HEK293 (cell line): ENCODE results near the gene HS3ST5.
"Not testable (repeated sequence)": the region's sequence is repeated elsewhere in the genome, so short reads cannot be mapped to it uniquely, and the experiment has no call there.

Experiments
- CTCF ChIA-PET: fragments of 350-600 bp; formaldehyde crosslinking; extraction: SDS; loops from one replicate; lab custom pipeline; 2021; ENCODE audit warnings: antibody characterized with exemption; lab: Yijun Ruan, JAX
- POLR2A ChIA-PET: fragments of 300-600 bp; formaldehyde crosslinking; extraction: SDS; loops from one replicate; lab custom pipeline; 2020; ENCODE audit warnings: antibody characterized with exemption, inconsistent platforms; lab: Yijun Ruan, JAX
- H3K27ac ChIP-seq: fragments of 200-500 bp; sonication (Bioruptor generic); 2 replicates; pipeline ENCODE4 v1.5.1; 2014; ENCODE audit warnings: low read depth, low read length, control low read depth, inconsistent platforms; ENCODE audit errors: extremely low read depth
- H3K36me3 ChIP-seq, 2 experiments: fragments of 200-500 bp in 1 of 2; sonication (Bioruptor generic) in 1 of 2; 1 replicate in 1 of 2; 2 replicates in 1 of 2; pipeline ENCODE4 v1.5.1; 2014 to 2017; ENCODE audit warnings: inconsistent platforms in 2 of 2, low read length in 2 of 2; ENCODE audit not compliant: control insufficient read depth in 2 of 2, insufficient read depth in 1 of 2
- H3K4me1 ChIP-seq: fragments of 200-500 bp; sonication (Bioruptor generic); 2 replicates; pipeline ENCODE4 v1.5.1; 2014; ENCODE audit warnings: mild to moderate bottlenecking, low read length, inconsistent platforms; ENCODE audit not compliant: control insufficient read depth, insufficient read depth
- H3K4me3 ChIP-seq: 2 replicates; pipeline ENCODE4 v1.5.1; 2011; ENCODE audit warnings: low read depth, mild to moderate bottlenecking, control low read depth, low read length, moderate library complexity
- H3K9me3 ChIP-seq: fragments of 200-500 bp; sonication (Bioruptor generic); 2 replicates; pipeline ENCODE4 v1.5.1; 2014; ENCODE audit warnings: low read depth, low read length, inconsistent platforms; ENCODE audit not compliant: control insufficient read depth, insufficient read depth
- GLI4 ChIP-seq: fragments of 450-650 bp; formaldehyde crosslinking; IDR thresholded peaks from 2 replicates; pipeline ENCODE4 v1.5.1; 2016; ENCODE audit warnings: missing biosample characterization, missing genetic modification characterization
- HOXA7 ChIP-seq: sonication (generic); formaldehyde crosslinking; IDR thresholded peaks from 2 replicates; pipeline ENCODE4 v1.8.1; 2022; ENCODE audit warnings: missing genetic modification reagents, borderline replicate concordance
- KLF1 ChIP-seq: fragments of 450-650 bp; formaldehyde crosslinking; IDR thresholded peaks from 2 replicates; pipeline ENCODE4 v1.5.1; 2016; ENCODE audit warnings: missing biosample characterization, missing genetic modification characterization
- OVOL3 ChIP-seq: fragments of 450-650 bp; formaldehyde crosslinking; IDR thresholded peaks from 2 replicates; pipeline ENCODE4 v1.5.1; 2016; ENCODE audit warnings: missing biosample characterization, missing genetic modification characterization
- TCF7L2 ChIP-seq: IDR thresholded peaks from 2 replicates; pipeline ENCODE4 v1.6.1; 2011; ENCODE audit warnings: low read depth, mild to moderate bottlenecking, inconsistent platforms, low read length, moderate library complexity, borderline replicate concordance
- ZBTB21 ChIP-seq: fragments of 450-650 bp; formaldehyde crosslinking; IDR thresholded peaks from 2 replicates; pipeline ENCODE4 v1.5.1; 2017; ENCODE audit warnings: missing biosample characterization, missing genetic modification characterization
- ZBTB48 ChIP-seq: fragments of 450-650 bp; formaldehyde crosslinking; IDR thresholded peaks from 2 replicates; pipeline ENCODE4 v1.5.1; 2016; ENCODE audit warnings: missing biosample characterization, missing genetic modification characterization
- ZNF19 ChIP-seq: fragments of 450-650 bp; formaldehyde crosslinking; IDR thresholded peaks from 2 replicates; pipeline ENCODE4; 2016; ENCODE audit warnings: missing biosample characterization, missing genetic modification characterization, low read depth
- ZNF274 ChIP-seq, 2 experiments: fragments of 200-500 bp in 1 of 2; fragments of 450-650 bp in 1 of 2; sonication (Bioruptor generic) in 1 of 2; formaldehyde crosslinking in 1 of 2; IDR thresholded peaks; 2 replicates each; pipeline versions ENCODE4 v1.5.1 to v1.6.1; 2014 to 2016; ENCODE audit warnings: borderline replicate concordance in 1 of 2, inconsistent platforms in 1 of 2, low read length in 1 of 2, missing biosample characterization in 1 of 2, missing genetic modification characterization in 1 of 2
- ZNF544 ChIP-seq: fragments of 450-650 bp; formaldehyde crosslinking; IDR thresholded peaks from 2 replicates; pipeline ENCODE4 v1.5.0; 2017; ENCODE audit warnings: missing biosample characterization, missing genetic modification characterization
- ZNF558 ChIP-seq: fragments of 450-650 bp; formaldehyde crosslinking; IDR thresholded peaks from 2 replicates; pipeline ENCODE4 v1.5.1; 2016; ENCODE audit warnings: missing biosample characterization, missing genetic modification characterization
- ZNF626 ChIP-seq: fragments of 450-650 bp; sonication (Bioruptor Pico); formaldehyde crosslinking; IDR thresholded peaks from 2 replicates; pipeline ENCODE4 v1.5.1; 2018; ENCODE audit warnings: missing biosample characterization, missing genetic modification characterization, inconsistent platforms
- ZNF660 ChIP-seq: fragments of 450-650 bp; IDR thresholded peaks from 2 replicates; pipeline ENCODE4 v1.5.1; 2018; ENCODE audit warnings: missing biosample characterization, mild to moderate bottlenecking, missing genetic modification characterization
- ZNF777 ChIP-seq: fragments of 450-650 bp; formaldehyde crosslinking; IDR thresholded peaks from 2 replicates; pipeline ENCODE4 v1.5.1; 2017; ENCODE audit warnings: missing biosample characterization, missing genetic modification characterization, borderline replicate concordance
- ZNF837 ChIP-seq: fragments of 450-650 bp; formaldehyde crosslinking; IDR thresholded peaks from 2 replicates; pipeline ENCODE4 v1.5.1; 2016; ENCODE audit warnings: missing biosample characterization, missing genetic modification characterization
- ZSCAN16 ChIP-seq: fragments of 450-650 bp; formaldehyde crosslinking; IDR thresholded peaks from 2 replicates; pipeline ENCODE4 v1.5.1; 2016; ENCODE audit warnings: missing biosample characterization, missing genetic modification characterization
- TF ChIP-seq, protein P1 (sequence below): fragments of 450-650 bp; formaldehyde crosslinking; IDR thresholded peaks from 2 replicates; pipeline ENCODE4 v1.5.1; 2017; ENCODE audit warnings: missing biosample characterization, missing genetic modification characterization
- TF ChIP-seq, protein P2 (sequence below): fragments of 450-650 bp; formaldehyde crosslinking; IDR thresholded peaks from 2 replicates; pipeline ENCODE4 v1.5.1; 2016; ENCODE audit warnings: missing biosample characterization, missing genetic modification characterization, borderline replicate concordance

The HS3ST5 gene

DNA sequence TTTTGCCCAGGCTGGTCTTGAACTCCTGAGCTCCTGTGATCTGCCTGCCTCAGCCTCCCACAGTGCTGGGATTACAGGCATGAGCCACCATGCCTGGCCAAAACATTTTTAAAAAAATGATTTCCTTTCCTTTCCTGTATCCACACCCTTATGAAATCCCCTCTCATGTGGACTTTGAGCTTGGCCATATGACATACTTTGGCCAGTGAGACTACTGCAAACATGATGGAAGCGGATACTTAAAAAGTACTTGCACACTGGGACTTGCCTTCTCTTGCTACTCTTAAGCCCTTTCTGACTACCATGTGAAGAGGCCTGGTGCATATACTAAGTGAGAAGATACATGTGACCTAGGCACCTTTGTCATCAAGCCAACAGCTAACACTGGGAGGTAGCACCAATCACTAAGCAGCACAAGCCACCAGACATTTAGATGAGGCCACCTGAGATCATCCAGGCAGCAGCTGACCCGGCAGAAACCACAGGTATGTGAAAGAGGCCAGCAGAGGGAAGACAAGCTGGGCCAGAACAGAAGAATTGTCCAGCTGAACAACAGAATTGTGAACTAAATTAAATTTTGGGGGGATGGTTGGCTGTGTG lies 293.4 kb downstream of the HS3ST5 start (continued):
- TF ChIP-seq ZNF19 (tag by site-specific recombination) = no peak
- TF ChIP-seq HOXA7 = no peak
- no peak for TF ChIP-seq GLI4 (tag by site-specific recombination)
- no peak for TF ChIP-seq ZNF777 (tag by site-specific recombination)
- TF ChIP-seq ZNF626 (tag by site-specific recombination) = no peak
- no peak for TF ChIP-seq TCF7L2
- TF ChIP-seq, all 188 proteins: peak for 0

DNA sequence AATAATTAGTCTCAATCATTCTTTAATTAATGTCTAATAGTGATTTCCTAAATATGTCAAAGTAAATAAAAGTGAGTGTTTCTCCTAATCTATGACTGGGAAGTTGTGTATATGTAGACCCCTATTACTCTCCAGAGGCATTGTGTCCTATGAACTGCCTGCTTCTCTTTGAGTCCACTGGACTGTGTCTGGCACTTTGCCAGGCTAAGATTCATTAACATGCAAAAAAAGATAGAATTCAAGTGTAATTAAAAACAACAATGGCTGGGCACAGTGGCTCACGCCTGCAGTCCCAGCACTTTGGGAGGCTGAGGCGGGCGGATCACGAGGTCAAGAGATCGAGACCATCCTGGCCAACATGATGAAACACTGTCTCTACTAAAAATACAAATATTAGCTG lies 298.3 kb downstream of the HS3ST5 start:
- H3K27ac ChIP-seq, H3K9me3 ChIP-seq, H3K36me3 ChIP-seq, POLR2A ChIA-PET, H3K4me3 ChIP-seq, H3K4me1 ChIP-seq: not testable (repeated sequence)
- CTCF ChIA-PET = interaction anchor here (1.6 to 2.2 kb wide), 2 partner anchors 50 to 64 kb away, joined by 4 to 7 read pairs; no protein-coding TSS in a partner anchor

DNA sequence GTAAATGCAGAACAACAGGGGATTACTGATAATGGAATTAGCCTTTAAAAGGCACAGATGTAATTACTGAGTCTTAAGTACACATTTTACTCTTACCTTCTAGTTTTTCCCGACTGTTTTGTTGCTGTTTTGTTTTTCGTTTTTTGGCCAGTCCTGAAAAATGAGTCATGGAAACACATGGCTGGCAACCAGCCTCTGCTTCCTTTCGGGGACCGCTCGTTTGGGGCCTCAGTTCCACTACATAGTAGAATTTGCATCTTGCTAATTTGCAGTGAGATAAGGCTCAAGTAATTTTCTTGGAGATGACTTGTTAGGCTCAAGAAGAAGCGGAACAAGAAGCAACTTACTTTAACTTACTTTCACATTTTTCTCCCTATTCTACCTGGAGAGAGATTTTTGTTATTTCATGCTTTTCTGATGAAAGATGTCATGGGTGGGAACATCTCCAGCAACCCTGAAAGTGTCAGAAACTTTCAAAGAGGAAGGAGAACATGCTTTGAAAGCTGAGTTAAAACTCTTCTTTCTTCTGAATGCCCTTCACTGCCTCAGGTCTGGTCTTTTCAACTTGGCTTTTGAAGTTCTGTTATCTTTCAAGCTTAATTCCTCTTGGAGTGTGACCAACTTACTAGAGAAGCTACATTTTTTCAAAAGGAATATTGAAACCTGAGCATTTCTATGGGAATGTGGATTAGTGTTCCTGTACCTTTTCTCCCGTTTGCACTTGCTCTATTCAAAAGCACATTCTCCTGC lies 300.4 kb downstream of the HS3ST5 start:
- H3K9me3 ChIP-seq = no peaks in the 10 kb centered on the region
- no peaks in the 10 kb centered on the region for H3K4me1 ChIP-seq
- ChIA-PET POLR2A (no interaction called here), CTCF (interaction anchor here (0.6 to 2.2 kb wide), 4 partner anchors 48 to 1860 kb away, joined by 3 to 7 read pairs (median 3); no protein-coding TSS in a partner anchor)
- H3K36me3 ChIP-seq = no peaks in the 10 kb centered on the region
- H3K4me3 ChIP-seq = no peak overlapping the region
- no peak for TF ChIP-seq ZBTB48 (tag by site-specific recombination)
- TF ChIP-seq ZNF544 (tag by site-specific recombination) = no peak
- TF ChIP-seq ZNF660 (tag by site-specific recombination) = no peak
- TF ChIP-seq ZSCAN16 (tag by site-specific recombination) = no peak
- no peak for TF ChIP-seq KLF1 (tag by site-specific recombination)
- no peak for TF ChIP-seq ZBTB21 (tag by site-specific recombination)
- TF ChIP-seq ZNF837 = no peak
- TF ChIP-seq ZNF274 (IDR thresholded peaks at IDR 0.05; ENCODE audit: low read length) = no peak
- no peak for TF ChIP-seq ZNF274 (tag by site-specific recombination; IDR thresholded peaks at IDR 0.05; ENCODE audit: borderline replicate concordance)
- TF ChIP-seq, protein P1, sequence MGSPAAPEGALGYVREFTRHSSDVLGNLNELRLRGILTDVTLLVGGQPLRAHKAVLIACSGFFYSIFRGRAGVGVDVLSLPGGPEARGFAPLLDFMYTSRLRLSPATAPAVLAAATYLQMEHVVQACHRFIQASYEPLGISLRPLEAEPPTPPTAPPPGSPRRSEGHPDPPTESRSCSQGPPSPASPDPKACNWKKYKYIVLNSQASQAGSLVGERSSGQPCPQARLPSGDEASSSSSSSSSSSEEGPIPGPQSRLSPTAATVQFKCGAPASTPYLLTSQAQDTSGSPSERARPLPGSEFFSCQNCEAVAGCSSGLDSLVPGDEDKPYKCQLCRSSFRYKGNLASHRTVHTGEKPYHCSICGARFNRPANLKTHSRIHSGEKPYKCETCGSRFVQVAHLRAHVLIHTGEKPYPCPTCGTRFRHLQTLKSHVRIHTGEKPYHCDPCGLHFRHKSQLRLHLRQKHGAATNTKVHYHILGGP = no peak
- TF ChIP-seq OVOL3 (tag by site-specific recombination) = no peak
- TF ChIP-seq, protein P2, sequence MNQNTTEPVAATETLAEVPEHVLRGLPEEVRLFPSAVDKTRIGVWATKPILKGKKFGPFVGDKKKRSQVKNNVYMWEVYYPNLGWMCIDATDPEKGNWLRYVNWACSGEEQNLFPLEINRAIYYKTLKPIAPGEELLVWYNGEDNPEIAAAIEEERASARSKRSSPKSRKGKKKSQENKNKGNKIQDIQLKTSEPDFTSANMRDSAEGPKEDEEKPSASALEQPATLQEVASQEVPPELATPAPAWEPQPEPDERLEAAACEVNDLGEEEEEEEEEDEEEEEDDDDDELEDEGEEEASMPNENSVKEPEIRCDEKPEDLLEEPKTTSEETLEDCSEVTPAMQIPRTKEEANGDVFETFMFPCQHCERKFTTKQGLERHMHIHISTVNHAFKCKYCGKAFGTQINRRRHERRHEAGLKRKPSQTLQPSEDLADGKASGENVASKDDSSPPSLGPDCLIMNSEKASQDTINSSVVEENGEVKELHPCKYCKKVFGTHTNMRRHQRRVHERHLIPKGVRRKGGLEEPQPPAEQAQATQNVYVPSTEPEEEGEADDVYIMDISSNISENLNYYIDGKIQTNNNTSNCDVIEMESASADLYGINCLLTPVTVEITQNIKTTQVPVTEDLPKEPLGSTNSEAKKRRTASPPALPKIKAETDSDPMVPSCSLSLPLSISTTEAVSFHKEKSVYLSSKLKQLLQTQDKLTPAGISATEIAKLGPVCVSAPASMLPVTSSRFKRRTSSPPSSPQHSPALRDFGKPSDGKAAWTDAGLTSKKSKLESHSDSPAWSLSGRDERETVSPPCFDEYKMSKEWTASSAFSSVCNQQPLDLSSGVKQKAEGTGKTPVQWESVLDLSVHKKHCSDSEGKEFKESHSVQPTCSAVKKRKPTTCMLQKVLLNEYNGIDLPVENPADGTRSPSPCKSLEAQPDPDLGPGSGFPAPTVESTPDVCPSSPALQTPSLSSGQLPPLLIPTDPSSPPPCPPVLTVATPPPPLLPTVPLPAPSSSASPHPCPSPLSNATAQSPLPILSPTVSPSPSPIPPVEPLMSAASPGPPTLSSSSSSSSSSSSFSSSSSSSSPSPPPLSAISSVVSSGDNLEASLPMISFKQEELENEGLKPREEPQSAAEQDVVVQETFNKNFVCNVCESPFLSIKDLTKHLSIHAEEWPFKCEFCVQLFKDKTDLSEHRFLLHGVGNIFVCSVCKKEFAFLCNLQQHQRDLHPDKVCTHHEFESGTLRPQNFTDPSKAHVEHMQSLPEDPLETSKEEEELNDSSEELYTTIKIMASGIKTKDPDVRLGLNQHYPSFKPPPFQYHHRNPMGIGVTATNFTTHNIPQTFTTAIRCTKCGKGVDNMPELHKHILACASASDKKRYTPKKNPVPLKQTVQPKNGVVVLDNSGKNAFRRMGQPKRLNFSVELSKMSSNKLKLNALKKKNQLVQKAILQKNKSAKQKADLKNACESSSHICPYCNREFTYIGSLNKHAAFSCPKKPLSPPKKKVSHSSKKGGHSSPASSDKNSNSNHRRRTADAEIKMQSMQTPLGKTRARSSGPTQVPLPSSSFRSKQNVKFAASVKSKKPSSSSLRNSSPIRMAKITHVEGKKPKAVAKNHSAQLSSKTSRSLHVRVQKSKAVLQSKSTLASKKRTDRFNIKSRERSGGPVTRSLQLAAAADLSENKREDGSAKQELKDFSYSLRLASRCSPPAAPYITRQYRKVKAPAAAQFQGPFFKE (tag by site-specific recombination) = no peak
- TF ChIP-seq ZNF558 (tag by site-specific recombination) = no peak
- H3K27ac ChIP-seq = no peak overlapping the region
